GM10266 (cell line): ENCODE results near the gene TYMP.
"Not testable (repeated sequence)": the region's sequence is repeated elsewhere in the genome, so short reads cannot be mapped to it uniquely, and the experiment has no call there.

ENCODE experiments used
- DNase-seq: peaks from one replicate; pipeline ENCODE4 v3.0.0; 2012; ENCODE audit errors: extremely low spot score
- TF ChIP-seq, protein P1 (sequence below): IDR thresholded peaks from 2 replicates; pipeline ENCODE4 v1.5.1; 2012; ENCODE audit warnings: mild to moderate bottlenecking, low read depth; ENCODE audit not compliant: control insufficient read depth, insufficient read depth; ENCODE audit errors: missing control alignments

TYMP gene

DNA sequence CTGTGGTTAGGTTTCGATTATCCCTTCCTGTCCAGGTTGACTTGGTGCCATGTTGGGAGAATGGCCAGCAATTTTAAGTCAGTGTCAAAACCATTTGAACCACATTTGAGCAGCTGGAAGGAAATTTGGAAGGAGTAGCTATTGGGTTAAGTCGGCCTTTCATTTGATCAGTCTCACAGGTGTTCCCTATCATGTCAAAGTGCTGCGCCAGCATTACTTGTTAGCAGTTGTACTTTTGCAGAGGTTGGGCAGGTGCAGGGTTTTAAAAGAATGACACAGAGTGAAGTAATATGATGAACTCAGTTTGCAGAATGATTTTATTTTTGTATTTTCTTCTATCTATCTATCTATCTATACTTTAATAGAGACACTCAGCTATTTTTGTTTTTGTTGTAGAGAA lies 6.4 kb upstream of the TYMP start:
- no peak for DNase-seq
- TF ChIP-seq, protein P1, sequence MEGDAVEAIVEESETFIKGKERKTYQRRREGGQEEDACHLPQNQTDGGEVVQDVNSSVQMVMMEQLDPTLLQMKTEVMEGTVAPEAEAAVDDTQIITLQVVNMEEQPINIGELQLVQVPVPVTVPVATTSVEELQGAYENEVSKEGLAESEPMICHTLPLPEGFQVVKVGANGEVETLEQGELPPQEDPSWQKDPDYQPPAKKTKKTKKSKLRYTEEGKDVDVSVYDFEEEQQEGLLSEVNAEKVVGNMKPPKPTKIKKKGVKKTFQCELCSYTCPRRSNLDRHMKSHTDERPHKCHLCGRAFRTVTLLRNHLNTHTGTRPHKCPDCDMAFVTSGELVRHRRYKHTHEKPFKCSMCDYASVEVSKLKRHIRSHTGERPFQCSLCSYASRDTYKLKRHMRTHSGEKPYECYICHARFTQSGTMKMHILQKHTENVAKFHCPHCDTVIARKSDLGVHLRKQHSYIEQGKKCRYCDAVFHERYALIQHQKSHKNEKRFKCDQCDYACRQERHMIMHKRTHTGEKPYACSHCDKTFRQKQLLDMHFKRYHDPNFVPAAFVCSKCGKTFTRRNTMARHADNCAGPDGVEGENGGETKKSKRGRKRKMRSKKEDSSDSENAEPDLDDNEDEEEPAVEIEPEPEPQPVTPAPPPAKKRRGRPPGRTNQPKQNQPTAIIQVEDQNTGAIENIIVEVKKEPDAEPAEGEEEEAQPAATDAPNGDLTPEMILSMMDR = no peak

DNA sequence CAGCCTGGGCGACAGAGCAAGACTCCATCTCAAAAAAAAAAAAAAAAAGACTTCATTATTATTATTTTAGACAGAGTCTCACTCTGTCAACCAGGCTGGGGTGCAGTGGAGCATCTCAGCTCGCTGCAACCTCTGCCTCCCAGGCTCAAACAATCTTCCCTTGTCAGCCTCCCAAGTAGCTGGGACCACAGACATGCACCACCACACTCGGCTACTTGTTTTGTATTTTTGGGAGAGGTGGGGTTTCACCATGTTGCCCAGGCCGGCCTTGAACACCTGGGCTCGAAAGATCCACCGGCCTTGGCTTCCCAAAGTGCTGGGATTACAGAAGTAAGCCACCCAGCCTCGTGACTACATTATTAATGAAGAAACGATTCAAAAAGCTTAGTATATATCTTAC lies 5.3 kb upstream of the TYMP start:
- TF ChIP-seq, protein P1 = no peak
- no peak for DNase-seq

DNA sequence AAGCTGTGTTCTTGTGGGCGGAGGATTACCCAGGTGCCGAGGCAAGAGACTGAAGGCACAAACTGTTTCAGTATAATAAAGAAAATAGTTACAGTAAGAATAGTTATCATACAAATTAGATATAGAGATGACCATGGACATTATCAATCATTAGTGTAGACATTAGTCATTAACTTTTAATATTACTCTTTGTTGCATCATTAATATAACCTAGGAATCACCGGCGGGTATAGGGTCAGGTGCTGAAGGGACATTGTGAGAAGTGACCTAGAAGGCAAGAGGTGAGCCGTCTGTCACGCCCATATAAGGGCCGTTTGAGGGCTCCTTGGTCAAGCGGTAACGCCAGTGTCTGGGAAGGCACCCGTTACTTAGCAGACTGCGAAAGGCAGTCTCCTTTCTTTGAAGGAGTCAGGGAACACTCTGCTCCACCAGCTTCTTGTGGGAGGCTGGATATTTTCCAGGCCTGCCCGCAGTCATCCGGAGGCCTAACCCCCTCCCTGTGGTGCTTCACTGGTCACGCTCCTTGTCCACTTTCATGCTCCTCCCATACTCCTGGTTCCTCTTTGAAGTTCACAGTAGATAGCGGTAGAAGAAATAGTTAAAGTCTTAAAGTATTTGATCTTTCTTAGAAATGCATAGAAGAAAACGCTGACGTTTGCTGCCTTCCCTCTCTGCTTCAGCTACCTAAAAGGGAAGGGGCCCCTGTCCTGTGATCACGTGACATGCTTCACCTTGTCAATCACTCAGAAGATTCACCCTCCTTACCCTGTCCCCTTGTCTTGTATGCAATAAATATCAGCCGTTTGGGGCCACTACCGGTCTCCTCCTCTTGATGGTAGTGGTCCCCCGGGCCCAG lies 4.3 kb upstream of the TYMP start:
- not testable (repeated sequence) for DNase-seq

DNA sequence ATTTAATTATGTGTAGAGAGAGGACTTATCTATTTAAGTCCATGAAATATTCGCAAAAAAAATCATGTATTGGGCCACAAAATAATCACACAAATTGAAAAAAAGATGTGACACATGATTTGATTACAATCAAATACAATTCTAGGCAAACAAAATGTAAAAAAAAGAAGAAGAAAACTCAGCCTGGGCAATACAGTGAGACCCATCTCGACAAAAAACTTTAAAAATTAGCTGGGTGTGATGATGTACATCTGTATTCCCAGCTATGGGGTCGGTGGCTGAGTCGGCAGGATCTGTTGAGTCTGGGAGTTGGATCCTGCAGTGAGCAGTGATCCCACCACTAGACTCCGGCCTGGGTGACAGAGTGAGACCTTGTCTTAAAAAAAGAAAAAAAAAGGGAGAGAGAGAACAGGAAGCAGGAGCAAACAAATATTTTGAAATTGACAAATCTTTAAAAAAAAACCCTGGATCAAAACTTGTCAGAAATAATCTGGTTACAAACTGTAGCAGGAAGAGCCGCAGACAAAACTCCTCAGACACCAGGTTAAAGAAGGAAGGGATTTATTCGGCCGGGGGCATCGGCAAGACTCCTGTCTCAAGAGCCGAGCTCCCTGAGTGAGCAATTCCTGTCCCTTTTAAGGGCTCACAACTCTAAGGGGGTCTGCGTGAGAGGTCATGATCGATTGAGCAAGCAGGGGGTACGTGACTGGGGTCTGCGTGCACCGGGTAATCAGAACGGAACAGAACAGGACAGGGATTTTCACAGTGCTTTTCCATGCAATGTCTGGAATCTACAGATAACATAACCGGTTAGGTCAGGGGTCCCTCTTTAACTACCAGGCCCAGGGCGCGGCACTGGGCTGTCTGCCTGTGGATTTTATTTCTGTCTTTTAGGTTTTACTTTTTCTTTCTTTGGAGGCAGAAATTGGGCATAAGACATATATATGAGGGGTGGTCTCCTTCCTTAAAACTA lies 3.3 kb upstream of the TYMP start:
- TF ChIP-seq, protein P1 = no peak
- no peak for DNase-seq

DNA sequence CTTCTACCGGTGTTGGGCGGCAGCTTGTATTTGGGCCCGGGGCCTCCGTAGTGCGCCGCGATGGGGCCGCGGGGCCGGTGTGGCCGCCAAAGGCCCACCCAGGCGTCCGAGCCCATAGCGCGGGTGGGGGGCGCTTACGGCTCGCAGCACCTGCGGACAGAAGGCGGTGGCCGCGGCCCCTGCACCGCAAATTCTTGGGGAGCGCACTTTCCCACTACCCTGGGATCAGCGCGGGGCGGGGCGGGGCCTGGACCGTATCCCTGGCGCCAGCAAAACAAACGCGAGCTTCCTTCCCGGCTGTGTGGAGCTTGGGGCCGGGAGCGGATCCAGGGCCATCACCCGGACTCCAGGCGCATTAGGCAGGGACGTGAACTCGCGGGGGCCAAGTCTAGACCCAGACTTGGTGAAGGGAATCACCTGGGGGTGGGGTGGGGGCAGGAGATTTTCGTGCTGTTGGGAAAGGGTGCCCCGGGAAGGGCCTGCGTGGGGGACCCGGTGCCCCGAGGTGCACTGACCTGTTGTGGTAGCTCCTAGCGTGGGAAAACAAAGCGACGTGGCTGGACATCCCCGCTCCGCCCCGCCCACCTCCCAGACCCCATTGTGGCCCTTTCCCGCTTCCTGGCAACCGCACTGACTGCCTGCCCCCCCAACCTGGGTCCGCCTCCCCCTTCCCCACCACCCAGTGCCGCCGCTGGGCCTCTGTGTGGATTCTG lies 2.3 kb upstream of the TYMP start:
- no peak for DNase-seq
- TF ChIP-seq, protein P1 = no peak

DNA sequence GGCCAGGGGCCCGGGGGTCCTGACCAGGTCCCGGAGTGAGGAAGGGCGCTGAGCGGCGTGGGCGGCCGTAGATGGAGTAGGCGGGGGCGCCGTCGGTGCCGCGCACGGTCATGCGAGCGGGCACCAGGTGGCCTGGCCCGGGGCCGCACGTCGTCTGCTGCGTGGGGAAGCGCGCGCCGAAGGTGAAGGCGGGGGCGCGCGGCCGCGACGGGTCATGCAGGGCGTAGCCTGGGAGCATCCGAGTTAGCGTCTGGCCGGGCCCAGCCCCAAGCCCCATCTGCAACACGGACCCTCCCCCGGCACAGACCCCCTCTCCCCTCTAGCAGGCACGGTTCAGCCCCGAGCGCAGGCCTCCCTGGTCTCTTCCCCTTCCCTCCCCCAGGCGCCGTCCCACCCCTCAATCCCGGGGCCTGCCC lies 1.7 kb upstream of the TYMP start:
- peak; percentile 80 for DNase-seq
- TF ChIP-seq, protein P1 = no peak

DNA sequence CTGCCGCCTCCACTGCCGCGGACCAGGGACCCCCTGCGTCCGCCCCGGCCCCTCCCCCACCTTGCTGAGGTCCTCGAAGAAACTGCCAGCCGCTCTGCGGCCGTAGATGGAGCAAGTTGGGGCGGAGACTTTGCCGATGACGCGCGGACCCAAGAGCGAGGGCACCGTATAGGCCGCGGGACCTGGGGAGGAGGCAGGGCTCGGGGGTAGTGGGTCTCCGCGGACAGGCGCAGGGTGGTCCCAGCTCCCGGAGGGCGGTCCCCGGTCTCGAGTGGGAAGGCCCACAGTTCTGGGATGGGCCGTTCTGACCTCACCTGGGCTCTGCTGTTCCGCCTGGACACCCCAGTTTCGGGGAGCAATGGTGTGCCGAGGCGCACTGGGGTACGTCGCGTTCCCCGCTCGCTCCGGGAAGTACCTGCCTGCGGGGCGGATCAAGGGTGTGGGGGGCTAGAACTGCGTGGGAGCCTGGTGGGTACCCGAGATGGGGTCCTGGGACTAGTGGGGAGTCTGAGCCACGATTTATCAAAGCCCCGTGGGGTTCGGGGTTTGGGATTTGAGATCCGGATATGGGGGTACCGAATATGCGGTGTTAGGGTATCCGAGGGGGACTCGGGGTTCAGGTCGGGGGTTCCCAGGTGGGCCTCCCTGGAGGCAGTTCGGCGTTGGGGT lies 1.2 kb upstream of the TYMP start:
- DNase-seq = peak; percentile 86

More for the DNA sequence above, 1.2 kb upstream of the TYMP start:
- TF ChIP-seq, protein P1 = no peak
